ENCODE data around the gene DAPK2. TPM values are rescaled to one million over a fixed set of nuclear protein-coding genes. Genes with fewer than 3 reads are reported as not detected.

DAPK2 gene
- total RNA-seq, 1 donor from 2014 or later = 2.0 TPM

DNA sequence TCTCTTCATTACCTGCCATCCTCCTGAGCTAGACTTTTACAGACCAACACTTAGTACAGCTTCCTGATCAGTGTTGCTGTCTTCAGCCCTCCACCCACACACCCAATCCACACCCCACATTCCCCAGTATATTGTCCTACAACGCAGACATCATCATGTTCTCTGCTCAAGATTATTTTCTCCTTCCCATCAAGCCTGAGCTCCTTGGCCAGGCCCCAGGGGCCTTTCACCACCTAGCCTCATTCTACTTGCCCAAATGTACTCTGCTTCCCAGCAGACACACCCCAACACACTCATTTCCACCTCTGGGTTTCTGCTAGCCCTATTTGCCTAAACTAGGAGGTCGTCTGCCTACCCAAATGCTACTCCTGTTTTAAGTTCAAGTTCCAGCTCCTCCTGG is 37.0 kb downstream of the DAPK2 start:
- peaks cover 6% of the 10 kb centered on the region for H3K27me3 Mint-ChIP-seq
- DNase-seq (ENCODE audit: low spot score, unreplicated experiment) = no peak
- peaks cover 4% of the 10 kb centered on the region for H3K4me1 Mint-ChIP-seq (ENCODE audit: low read depth)
- TF ChIP-seq, protein P1, sequence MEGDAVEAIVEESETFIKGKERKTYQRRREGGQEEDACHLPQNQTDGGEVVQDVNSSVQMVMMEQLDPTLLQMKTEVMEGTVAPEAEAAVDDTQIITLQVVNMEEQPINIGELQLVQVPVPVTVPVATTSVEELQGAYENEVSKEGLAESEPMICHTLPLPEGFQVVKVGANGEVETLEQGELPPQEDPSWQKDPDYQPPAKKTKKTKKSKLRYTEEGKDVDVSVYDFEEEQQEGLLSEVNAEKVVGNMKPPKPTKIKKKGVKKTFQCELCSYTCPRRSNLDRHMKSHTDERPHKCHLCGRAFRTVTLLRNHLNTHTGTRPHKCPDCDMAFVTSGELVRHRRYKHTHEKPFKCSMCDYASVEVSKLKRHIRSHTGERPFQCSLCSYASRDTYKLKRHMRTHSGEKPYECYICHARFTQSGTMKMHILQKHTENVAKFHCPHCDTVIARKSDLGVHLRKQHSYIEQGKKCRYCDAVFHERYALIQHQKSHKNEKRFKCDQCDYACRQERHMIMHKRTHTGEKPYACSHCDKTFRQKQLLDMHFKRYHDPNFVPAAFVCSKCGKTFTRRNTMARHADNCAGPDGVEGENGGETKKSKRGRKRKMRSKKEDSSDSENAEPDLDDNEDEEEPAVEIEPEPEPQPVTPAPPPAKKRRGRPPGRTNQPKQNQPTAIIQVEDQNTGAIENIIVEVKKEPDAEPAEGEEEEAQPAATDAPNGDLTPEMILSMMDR (IDR thresholded peaks at IDR 0.05; ENCODE audit: unreplicated experiment) = no peak
- H3K9me3 Mint-ChIP-seq (ENCODE audit: low read depth) = no peaks in the 10 kb centered on the region
- no peak overlapping the region for H3K27ac Mint-ChIP-seq
- no peaks in the 10 kb centered on the region for H3K36me3 Mint-ChIP-seq (ENCODE audit: insufficient read depth)
- H3K4me3 Mint-ChIP-seq (ENCODE audit: low read depth) = no peak overlapping the region

GRCh38 chr15:64008177-64008576 is 38.1 kb downstream of the DAPK2 start:
- H3K4me3 Mint-ChIP-seq (ENCODE audit: low read depth) = no peak overlapping the region
- TF ChIP-seq, protein P1 (IDR thresholded peaks at IDR 0.05; ENCODE audit: unreplicated experiment) = no peak
- H3K9me3 Mint-ChIP-seq (ENCODE audit: low read depth) = no peaks in the 10 kb centered on the region
- H3K27me3 Mint-ChIP-seq = peaks cover 6% of the 10 kb centered on the region
- DNase-seq (ENCODE audit: low spot score, unreplicated experiment) = no peak
- no peak overlapping the region for H3K27ac Mint-ChIP-seq
- H3K36me3 Mint-ChIP-seq (ENCODE audit: insufficient read depth) = no peaks in the 10 kb centered on the region
- peaks cover 8% of the 10 kb centered on the region for H3K4me1 Mint-ChIP-seq (ENCODE audit: low read depth)

DNA sequence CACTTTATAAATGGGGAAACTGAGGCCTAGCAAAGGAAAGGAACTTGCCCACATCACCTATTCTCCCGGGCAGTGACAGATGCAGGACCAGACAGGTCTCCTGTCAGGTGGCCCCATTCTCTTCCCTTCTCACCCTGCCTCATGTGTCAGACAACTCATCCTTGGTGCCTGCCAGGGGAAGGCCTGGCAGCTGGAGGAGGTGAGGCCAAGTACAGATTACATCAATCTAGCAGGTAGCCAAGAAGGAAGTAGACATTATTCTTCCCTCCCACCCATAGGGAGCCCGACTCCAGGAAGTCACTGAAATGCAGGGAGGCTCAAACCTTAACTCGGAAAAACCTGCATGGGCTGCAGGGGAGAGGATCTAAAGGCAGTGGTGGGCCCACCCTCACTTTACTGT is 39.6 kb downstream of the DAPK2 start:
- Mint-ChIP-seq H3K27ac (no peak overlapping the region), H3K4me3 (ENCODE audit: low read depth) (no peak overlapping the region), H3K4me1 (ENCODE audit: low read depth) (peaks cover 8% of the 10 kb centered on the region), H3K9me3 (ENCODE audit: low read depth) (no peaks in the 10 kb centered on the region), H3K27me3 (peaks cover 2% of the 10 kb centered on the region), H3K36me3 (ENCODE audit: insufficient read depth) (no peaks in the 10 kb centered on the region)
- TF ChIP-seq, protein P1 (IDR thresholded peaks at IDR 0.05; ENCODE audit: unreplicated experiment) = no peak
- DNase-seq (ENCODE audit: low spot score, unreplicated experiment) = no peak

- DNase-seq (ENCODE audit: low spot score, unreplicated experiment) = no peak
- Mint-ChIP-seq H3K27me3 (peaks cover 7% of the 10 kb centered on the region), H3K4me1 (ENCODE audit: low read depth) (peaks cover 11% of the 10 kb centered on the region), H3K9me3 (ENCODE audit: low read depth) (no peaks in the 10 kb centered on the region), H3K27ac (no peak overlapping the region), H3K4me3 (ENCODE audit: low read depth) (no peak overlapping the region), H3K36me3 (ENCODE audit: insufficient read depth) (no peaks in the 10 kb centered on the region)
- TF ChIP-seq, protein P1 (IDR thresholded peaks at IDR 0.05; ENCODE audit: unreplicated experiment) = no peak
Observed at GRCh38 chr15:64004587-64004986, 41.7 kb downstream of the DAPK2 start.

- TF ChIP-seq, protein P1 (IDR thresholded peaks at IDR 0.05; ENCODE audit: unreplicated experiment) = no peak
- no peak for DNase-seq (ENCODE audit: low spot score, unreplicated experiment)
- H3K27me3 Mint-ChIP-seq = peaks cover 5% of the 10 kb centered on the region
- no peaks in the 10 kb centered on the region for H3K36me3 Mint-ChIP-seq (ENCODE audit: insufficient read depth)
- no peak overlapping the region for H3K27ac Mint-ChIP-seq
- H3K4me3 Mint-ChIP-seq (ENCODE audit: low read depth) = no peak overlapping the region
- no peaks in the 10 kb centered on the region for H3K9me3 Mint-ChIP-seq (ENCODE audit: low read depth)
- peaks cover 11% of the 10 kb centered on the region for H3K4me1 Mint-ChIP-seq (ENCODE audit: low read depth)
Observed at GRCh38 chr15:64004056-64004455, 42.2 kb downstream of the DAPK2 start.

Data from progenitor cell of endocrine pancreas (in vitro differentiated cells).